ENCODE results near the gene ELP2.
"Not testable (repeated sequence)": the region's sequence is repeated elsewhere in the genome, so short reads cannot be mapped to it uniquely, and the experiment has no call there.

ELP2 gene

DNA sequence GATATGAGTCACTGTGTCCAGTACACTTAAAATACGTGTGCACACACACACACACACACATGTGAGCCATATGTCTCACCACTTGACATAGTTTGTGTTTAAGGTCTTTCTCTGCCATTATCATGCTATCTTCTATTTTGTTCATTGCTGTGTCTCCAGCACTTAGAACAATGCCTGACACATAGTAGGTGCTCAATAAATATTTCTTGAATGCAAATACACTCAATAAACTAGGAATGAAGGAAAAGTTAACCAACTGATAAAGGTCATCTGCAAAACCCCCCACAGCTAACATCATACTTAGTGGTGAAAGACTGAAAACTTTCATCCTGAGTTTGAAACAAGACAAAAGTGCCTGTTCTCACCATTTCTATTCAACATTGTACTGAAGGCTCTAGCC lies 62.0 kb downstream of the ELP2 start:
- DNase-seq, result no peak

DNA sequence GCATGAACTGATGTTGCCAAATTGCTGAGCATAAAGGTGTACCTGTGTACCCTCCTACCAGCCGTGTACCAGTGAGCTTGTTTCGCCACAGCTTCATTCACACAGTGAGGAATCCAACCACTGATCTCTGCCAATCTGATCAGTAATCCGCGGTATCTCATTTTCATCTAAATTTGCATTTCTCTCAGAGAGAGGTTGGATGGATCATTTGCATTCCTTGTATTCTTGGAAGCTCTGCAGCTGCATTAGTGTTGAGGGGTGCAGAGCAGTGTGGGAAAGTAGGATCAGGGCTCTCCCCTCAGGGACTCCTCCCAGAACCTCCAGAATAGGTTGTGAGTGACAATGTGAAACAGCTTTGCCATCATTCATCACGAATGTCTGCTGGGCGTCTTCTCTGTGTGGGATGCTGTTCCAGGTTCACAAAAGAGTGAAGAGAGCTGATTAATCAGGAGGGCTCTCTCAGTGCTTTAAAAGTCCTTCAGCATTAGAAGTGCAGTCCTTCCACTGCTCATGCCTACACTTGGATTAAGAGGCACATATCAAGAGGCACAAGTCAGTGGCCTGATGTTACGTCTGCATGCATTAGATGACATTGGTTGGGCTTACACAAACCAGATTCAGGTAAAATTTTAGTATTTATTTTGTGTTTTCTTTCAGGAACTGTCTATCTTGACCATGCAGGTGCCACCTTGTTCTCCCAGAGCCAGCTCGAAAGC lies 65.1 kb downstream of the ELP2 start:
- no peak for DNase-seq

DNA sequence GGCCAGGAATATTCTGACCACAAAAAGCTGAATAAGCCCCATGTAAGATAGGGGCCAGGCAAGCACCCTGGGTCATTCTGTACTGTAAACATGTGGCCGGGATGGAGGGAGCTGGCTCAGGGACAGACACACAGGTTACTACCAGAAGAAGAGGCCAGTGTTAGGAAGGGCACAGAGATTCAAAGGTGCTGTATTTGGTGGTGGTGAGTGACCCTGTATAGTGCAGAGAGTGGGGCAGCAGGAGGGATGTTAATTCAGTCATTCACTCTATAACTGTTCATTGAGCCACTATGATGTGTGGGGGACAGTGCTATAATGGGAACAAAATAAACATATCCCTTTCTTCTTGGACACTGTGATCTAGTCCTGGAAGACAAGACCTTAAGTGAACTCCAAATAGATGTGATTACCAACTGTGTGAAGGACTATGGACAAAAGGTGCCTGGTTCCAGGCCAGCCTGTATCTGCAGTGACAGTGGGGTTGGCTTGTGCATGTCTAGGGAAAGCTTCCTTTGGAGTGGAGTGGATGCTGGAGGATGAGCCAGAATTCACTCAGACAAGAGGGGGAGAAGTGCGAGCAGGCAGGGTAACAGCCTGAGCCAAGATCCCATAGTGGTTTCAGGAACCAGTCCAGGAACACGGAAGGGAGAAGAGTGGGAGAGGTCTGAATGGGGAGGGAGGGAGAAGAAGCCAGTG lies 65.9 kb downstream of the ELP2 start:
- no peak for DNase-seq

DNA sequence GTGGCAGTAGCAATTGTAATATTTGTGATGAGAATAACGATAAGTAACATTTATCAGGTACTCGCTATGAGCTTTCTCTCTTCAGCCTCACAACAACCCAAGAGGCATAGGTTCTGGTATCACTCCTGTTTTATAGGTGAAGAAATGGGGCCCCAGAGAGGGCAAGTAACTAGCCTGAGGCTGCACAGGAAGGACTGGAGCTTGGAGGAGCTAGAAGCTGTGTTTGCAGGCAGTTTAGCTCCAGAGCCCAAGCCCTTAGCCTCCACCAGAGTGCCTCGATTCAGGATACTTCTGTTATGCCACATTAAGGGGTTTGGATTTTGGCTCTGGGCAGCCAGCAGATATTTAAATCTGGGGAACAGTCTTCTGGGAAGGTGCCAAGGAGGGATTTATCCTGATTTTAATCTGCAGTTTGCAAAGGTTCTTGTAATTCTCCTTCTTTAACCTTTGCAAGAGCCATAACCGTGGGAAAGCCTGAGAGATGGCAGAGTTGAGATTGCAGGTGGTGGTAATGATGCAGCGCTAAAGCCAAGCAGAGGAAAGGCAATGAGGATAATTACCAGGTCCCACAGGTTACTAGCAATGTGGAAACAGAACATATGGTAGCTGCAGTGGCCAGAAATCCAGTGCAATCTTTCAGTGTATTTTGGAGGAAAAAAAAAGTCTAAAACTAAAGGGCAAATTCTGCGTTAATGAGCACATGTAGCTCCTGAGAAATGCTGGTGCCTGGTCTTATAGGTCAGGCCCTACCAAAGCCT lies 66.7 kb downstream of the ELP2 start:
- no peak for DNase-seq

DNA sequence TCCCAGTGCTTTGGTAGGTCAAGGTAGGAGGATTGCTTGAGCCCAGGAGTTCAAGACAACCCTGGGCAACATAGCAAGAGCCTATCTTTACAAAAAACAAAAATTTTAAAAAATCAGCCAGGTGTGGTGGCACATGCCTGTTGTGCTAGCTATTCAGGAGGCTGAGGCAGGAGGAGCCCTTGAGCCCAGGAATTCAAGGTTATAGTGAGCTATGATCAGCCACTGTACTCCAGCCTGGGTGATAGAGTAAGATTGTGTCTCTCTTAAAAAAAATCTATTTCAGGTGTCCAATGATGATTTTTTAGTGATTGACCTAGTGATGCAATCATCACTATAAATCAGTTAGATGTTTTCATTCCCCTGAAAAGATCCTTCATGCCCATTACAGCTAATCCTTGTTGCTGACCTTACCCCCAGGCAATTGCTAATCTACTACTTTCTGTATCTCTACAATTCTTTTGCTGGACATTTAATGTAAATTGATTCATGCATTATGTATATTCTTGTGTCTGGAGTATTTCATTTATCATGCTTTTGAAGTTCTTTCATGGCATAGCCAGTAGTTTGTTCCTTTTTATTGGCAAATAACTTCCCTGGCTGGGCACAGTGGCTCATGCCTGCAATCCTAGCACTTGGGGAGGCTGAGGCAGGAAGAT lies 67.9 kb downstream of the ELP2 start:
- no peak for DNase-seq

DNA sequence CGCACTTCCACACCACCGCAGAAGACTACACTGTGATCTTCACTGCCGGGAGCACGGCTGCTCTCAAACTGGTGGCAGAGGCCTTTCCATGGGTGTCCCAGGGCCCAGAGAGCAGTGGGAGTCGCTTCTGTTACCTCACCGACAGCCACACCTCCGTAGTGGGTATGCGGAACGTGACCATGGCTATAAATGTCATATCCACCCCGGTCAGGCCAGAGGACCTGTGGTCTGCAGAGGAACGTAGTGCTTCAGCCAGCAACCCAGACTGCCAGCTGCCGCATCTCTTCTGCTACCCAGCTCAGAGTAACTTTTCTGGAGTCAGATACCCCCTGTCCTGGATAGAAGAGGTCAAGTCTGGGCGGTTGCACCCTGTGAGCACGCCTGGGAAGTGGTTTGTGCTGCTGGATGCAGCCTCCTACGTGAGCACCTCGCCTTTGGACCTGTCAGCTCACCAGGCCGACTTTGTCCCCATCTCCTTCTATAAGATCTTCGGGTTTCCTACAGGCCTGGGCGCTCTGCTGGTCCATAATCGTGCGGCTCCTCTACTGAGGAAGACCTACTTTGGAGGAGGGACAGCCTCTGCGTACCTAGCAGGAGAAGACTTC lies 70.1 kb downstream of the ELP2 start:
- no peak for DNase-seq

DNA sequence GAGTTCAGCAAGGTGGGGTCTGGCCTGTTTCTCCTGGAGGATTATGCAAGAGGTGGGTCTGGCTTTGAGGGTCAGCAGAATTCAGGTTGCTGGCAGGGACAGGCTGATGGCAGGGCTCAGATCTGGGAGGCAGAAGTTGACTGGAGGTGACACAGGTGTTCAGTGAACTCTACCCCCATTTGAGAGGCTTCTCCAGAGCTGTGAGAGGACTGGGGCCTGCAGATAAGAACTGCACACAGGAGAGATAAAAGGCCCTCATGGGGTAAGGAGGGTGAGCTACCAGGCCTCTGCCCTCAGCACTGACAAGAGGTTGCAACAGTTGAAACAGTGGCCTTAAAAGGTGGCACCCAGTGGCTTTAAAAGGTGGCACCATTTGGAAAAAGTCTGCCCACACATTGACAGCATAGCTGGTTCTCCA lies 70.7 kb downstream of the ELP2 start:
- DNase-seq, result no peak

DNA sequence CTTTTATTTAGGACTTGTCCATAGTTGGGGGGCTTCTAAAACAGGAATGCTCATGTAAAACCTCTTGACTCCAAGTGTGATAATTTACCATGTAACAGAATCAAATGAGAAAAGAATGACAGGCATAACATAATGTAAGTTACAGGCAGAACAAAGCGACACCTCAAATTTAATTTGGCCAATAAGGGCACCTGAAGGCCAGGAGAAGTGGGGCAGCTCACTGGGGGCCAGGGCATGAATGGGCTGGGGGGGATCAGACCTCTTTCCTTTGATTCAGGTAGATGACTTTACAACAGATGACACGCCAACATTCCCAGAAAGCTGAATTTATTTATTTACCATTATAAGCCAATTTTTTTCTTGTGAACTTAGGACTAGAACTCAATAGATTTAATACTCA lies 72.1 kb downstream of the ELP2 start:
- no peak for DNase-seq

DNA sequence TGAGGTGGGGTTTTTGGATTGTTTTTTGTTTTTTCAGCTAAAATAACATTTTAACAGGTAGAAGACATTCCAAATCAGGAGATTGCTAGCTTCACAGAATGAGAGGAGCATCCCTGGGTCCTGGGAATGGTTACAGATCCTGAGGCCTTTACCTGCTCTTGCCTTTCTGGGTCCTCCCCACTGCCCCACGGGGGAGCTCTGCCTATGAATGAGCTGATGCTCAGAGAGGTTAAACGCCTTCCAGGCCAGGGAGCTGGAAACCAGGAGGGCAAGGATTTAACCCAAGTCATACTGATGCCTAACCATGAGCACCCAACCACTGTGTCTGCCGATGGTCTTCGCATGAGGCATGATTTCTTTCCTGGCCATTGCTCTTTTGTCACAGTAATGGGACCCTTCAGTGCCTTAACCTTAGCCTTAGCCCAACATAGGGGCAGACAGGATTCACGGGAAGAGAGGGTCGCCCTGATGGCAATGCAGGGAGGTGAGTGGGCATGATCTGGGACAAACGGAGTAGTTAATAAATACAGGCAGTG lies 73.7 kb downstream of the ELP2 start:
- DNase-seq, result no peak

DNA sequence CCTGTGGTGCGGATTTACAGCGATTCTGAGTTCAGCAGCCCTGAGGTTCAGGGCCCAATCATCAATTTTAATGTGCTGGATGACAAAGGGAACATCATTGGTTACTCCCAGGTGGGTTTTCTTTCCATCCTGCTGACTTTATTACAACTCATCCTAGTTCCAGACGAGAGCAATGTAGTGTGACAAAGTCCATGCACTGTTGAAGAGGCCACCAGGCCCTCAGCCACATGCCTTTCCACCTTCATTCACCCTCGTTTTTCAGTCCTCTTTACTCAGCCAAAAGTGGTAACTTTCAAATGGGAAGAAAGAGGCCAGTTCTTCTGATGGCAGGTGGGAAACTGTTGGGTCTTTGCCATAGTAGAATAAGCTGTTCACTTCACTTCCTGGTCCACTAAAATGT lies 75.5 kb downstream of the ELP2 start:
- DNase-seq, result no peak

DNA sequence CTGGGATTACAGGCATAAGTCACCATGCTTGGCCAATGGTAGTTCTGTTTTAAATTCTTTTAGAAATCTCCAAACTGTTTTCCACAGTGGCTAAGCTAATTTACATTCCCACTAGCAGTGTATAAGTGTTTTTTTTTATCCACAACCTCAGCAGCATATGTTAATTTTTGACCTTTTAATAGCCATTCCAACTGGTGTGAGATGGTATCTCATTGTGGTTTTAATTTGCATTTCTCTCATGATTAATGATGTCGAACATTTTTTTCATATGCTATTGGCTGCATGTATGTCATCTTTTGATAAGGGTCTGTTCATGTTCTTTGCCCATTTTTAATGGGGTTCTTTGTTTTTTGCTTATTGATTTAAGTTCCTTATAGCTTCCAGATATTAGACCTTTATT lies 77.6 kb downstream of the ELP2 start:
- no peak for DNase-seq

DNA sequence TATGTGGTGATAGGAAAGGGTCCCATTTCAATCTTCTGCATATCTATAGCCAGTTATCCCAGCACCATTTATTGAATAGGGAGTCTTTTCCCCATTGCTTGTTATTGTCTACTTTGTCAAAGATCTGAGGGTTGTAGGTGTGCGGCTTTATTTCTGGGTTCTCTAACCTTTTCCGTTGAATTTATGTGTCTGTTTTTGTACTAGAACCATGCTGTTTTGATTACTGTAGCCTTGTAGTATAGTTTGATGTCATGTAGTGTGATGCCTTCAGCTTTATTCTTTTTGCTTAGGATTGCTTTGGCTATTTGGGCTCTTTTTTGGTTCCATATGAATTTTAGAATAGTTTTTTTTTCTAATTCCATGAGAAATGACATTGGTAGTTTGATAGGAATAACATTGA lies 78.3 kb downstream of the ELP2 start:
- not testable (repeated sequence) for DNase-seq

DNA sequence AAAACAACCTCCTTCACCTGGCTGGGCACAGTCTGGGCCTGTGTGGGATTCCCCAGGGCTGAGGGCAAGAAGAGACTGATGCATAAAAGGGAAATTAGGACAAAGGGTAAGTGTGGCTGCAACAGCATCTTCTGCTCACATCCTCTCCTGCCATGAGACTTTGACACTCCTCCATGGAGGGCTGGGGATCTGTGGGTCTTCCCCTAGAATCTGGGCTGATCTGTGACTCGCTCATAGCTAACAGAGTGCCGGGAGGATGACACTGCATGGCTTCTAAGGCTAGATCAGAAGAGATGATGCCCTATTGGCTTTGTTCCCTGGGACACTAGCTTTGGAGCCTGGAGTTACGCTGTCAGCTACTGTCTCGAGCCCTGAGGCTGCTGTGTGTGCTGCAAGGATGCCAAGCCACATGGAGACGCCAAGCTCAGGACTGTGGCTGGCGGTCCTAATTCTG lies 81.9 kb downstream of the ELP2 start:
- no peak for DNase-seq

DNA sequence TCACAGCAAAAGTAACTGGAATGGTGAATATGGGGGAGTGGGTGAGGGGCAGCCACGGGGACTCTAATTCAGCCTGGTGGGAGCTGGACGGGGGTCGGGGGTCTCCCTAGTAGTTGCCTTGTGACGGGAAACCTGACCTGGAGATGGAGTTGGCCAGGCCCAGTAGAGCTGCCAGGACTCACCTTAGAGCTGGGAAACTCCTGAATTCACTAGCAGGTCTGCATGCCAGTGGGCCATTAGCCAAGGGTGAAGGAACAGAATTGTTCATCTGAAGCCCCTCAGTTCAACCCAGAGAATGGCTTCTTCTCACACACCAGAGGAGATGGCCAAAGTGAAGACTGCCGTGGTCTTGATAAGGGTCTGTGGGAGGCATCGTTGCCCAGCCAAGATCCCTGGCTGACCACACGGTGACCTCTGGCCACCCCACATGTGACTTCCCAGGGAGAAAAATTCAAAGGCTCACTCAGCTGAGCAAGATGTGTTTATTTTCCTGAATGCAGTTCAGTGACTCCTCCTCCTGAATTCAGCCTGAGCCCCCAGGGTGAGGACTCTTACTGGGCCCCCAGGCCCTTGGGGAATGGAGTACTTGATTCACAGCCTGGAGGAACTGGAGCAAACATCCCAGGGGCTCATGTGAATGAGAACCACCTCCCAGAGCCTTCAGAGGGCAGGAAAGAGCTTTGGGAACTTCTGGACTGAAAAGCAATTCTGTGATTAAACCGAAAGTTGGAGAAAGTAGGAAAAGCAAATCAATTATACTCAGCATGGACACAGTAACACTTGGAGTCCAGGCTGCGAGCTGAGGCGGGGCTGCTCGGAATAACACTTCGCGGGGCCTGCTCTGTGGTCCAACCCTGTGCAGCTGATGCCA lies 82.8 kb downstream of the ELP2 start:
- DNase-seq, result no peak

DNA sequence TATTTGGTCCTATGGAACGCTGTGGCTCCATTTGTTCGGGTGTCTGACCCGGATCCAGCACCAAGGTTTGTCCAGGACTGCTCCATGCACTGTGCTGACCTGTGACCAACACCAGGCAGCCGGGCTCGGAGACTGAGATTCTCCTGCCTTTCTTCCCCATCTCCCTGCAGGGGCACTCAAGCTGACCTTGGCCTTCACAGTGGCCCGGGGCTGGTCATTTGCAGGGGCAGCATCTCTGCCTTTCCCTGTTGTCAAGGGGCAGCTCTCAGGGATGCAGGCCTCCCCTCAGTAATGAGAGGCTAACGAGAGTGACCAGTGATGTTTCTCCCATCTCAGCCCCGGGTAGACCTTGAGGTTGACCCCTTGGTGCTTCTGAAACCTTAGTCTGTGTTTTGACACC lies 85.1 kb downstream of the ELP2 start:
- DNase-seq, result no peak

DNA sequence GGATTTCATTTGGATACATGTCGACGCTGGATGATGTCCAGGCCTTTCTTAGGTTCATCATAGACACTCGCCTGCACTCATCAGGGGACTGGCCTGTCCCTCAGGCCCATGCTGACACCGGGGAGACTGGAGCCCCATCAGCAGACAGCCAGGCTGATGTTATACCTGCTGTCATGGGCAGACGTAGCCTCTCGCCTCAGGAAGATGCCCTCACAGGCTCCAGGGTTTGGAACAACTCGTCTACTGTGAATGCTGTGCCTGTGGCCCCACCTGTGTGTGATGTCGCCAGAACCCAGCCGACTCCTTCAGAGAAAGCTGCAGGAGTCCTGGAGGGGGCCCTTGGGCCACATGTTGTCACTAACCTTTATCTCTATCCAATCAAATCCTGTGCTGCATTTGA lies 85.9 kb downstream of the ELP2 start:
- DNase-seq, result no peak

DNA sequence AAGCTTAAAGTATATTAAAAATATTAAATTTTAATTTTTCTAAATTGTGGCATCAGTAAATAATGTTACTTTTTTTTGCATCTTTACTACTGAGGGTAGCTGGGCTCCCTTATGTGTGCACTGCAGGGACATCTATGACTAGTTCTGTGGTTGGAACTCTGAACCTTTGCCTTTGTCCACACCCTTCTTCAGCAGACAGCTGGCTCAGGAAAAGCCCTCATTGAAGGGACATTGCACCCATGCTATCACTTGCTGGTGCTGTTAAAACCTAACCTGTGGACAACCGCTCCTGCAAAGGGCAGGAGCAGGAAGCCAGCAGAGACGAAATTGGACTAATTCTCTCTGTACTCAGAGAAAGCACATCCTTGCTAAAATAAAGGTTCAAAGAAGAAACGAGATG lies 87.6 kb downstream of the ELP2 start:
- DNase-seq, result no peak

DNA sequence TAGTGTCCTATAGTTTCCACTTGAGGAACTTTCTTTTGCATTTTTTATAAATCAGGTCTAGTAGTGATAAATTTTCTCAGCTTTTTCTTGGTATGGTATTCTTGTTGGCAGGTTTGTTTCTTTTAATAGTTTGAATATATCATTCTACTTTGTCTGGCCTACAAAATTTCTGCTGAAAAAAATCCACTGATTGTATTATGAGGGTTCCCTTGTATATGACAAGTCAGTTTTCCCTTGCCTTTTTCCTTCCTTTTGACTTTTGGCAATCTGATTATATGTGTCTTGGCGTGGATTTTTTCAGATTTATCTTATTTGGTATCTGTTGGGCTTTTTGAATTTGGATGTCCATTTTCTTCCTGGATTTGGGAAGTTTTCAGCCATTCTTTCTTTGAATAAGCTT lies 99.5 kb downstream of the ELP2 start:
- DNase-seq, result no peak
